Esophagus muscularis mucosa (tissue), 3 donors: ENCODE results near the gene SPECC1.

ENCODE experiments used
- CTCF ChIP-seq, 3 experiments: fragments of 200-600 bp in 2 of 3; fragments of 450-650 bp in 1 of 3; sonication (generic) in 2 of 3; IDR thresholded peaks; one replicate each; pipeline ENCODE4 v1.5.1; 2017 to 2019; ENCODE audit warnings: antibody characterized with exemption in 3 of 3, mild to moderate bottlenecking in 2 of 3, moderate library complexity in 1 of 3
- POLR2AphosphoS5 ChIP-seq, 2 donors: sonication (generic); formaldehyde crosslinking; IDR thresholded peaks; one replicate each; pipeline ENCODE4 v1.6.1; 2017; ENCODE audit warnings: antibody characterized with exemption in 2 of 2

GRCh38 chr17:20276421-20276820 is 267.3 kb downstream of the SPECC1 start:
- no peak for TF ChIP-seq CTCF (IDR thresholded peaks at IDR 0.05)
- TF ChIP-seq POLR2AphosphoS5 (IDR thresholded peaks at IDR 0.05): no peak
